ENCODE measurements around the gene SIN3B.

DNA sequence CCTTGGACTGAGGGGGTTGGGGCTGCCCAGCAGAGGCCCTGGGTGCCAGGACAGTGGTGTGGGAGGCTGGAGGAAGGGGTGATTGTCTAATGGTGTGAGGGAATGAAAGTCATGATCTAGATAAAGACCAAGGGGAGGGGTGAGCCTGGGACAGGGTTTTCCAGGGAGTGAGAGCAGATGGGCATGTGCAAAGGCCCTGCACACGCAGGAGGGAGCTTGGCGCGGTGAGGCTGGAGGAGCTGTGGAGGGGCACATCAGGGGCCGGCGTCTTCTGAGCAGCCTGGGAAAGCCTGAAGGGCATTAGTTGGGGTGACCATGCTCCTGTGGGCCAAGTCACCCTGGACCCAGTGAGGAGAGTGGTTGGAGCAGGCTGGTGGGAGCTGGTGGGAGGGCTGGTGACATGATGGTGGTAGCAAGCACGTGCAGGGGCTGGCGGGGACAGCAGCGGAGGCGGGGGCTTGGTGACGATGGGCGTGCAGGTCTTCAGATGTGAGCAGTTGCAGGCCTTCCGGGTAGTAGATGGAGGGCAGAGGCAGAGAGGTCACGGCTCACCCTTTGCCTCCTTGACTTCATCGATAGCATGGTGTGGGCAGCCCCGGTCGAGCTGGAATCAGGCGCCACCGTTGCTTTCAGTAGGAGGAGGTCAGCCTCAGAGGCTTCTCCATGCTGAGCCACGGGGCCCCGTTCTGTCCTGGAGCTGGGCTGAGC lies 39.4 kb downstream of the SIN3B start:
- TF ChIP-seq POLR2AphosphoS5 (IDR thresholded peaks at IDR 0.05; ENCODE audit: low read depth, low read length) (no peak), TAF1 (IDR thresholded peaks at IDR 0.05; ENCODE audit: borderline replicate concordance, low read depth, low read length) (no peak)
